Measurements from ENCODE around the gene RBM38. TPM values are rescaled to one million over a fixed set of nuclear protein-coding genes. Genes with fewer than 3 reads are reported as not detected.
"Not testable (repeated sequence)": the region's sequence is repeated elsewhere in the genome, so short reads cannot be mapped to it uniquely, and the experiment has no call there.

The RBM38 gene
- total RNA-seq, 1 donor from 2014 or later: 26.6 TPM

- H3K36me3 Mint-ChIP-seq: no peaks in the 10 kb centered on the region
- H3K9ac ChIP-seq: no peak overlapping the region
- no peaks in the 10 kb centered on the region for H3K27me3 ChIP-seq
- H3K4me1 ChIP-seq: peaks cover 2% of the 10 kb centered on the region
- no peaks in the 10 kb centered on the region for H3K9me3 Mint-ChIP-seq
- H3K27ac ChIP-seq: no peak overlapping the region
- H3K9me3 ChIP-seq (ENCODE audit: low read depth): no peaks in the 10 kb centered on the region
- no peak for DNase-seq (ENCODE audit: low spot score)
- H3K4me3 Mint-ChIP-seq: no peak overlapping the region
- no peak for TF ChIP-seq EZH2phosphoT487 (IDR thresholded peaks at IDR 0.05)
- no peak for TF ChIP-seq EZH2 (IDR thresholded peaks at IDR 0.05)
- TF ChIP-seq CTCF (IDR thresholded peaks at IDR 0.05): no peak
- no peaks in the 10 kb centered on the region for H3K36me3 ChIP-seq
- peaks cover 4% of the 10 kb centered on the region for H3F3A ChIP-seq (ENCODE audit: low read depth)
- peaks cover 11% of the 10 kb centered on the region for H3K27me3 Mint-ChIP-seq (ENCODE audit: insufficient read depth, low read depth)
- H3K27ac Mint-ChIP-seq: peak overlapping the region; percentile 20
- H3K4me2 ChIP-seq: no peak overlapping the region
- peaks cover 3% of the 10 kb centered on the region for H3K4me1 Mint-ChIP-seq
- no peaks in the 10 kb centered on the region for H4K20me1 ChIP-seq (ENCODE audit: low read depth)
- H3K4me3 ChIP-seq: no peak overlapping the region
- no peak overlapping the region for H2AFZ ChIP-seq (replicated peaks)
- H3K79me2 ChIP-seq (ENCODE audit: low read depth): no peaks in the 10 kb centered on the region
These were observed 26.0 kb downstream of the RBM38 start for GRCh38 chr20:57417051-57417689.

DNA sequence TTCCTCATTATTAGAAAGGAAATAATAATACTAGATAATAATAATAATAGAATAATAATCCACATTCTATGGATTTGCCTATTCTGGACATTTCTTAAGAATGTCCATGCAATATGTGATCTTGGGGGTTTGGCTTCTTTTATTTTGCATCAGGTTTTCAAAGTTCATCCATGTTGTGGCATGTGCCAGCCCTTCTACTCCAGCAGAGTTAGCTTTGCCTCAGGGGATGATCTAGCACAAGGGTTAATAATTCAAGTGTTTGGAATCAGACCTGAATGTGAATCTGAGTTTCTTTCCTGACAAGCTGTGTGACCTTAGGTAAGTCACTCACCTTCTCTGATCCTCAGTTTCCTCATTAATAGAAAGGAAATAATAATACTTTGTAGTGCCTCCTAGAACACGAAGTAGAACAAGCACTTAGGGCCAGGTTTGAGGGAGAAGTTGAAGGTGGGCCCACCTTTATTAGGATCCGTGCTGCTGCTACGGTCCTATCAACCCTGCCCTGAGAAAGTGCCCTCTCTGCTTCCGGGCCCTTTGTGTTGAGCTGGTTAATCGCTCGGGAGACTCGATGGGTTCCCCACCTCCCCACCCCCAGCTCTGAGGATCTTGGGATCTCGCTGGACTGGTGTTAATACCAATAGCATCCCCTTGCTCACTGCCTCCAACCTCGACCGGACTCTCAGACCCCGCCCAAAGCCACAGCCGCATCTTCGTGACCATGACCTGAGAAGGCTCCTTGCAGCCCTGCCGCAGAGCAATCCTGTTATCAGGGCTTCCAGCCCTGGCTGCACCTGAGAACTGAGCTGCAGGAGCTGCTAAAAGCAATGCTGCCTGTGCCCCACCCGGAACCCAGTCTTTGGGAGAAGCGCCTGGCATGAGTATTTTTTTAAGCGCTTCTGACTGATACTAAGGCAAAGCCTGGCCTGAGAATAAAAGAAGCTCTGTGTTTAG lies 26.9 kb downstream of the RBM38 start:
- no peak for DNase-seq (ENCODE audit: low spot score)
- Mint-ChIP-seq H3K27me3 (ENCODE audit: insufficient read depth, low read depth) (peaks cover 11% of the 10 kb centered on the region), H3K27ac (no peak overlapping the region), H3K9me3 (no peaks in the 10 kb centered on the region), H3K4me3 (peak overlapping the region; percentile 26), H3K4me1 (peaks cover 3% of the 10 kb centered on the region), H3K36me3 (no peaks in the 10 kb centered on the region)
- TF ChIP-seq EZH2phosphoT487 (IDR thresholded peaks at IDR 0.05) (no peak), CTCF (IDR thresholded peaks at IDR 0.05) (no peak), EZH2 (IDR thresholded peaks at IDR 0.05) (no peak)
- Histone ChIP-seq H3K9ac (no peak overlapping the region), H3K4me2 (no peak overlapping the region), H3K27me3 (no peaks in the 10 kb centered on the region), H3K9me3 (ENCODE audit: low read depth) (no peaks in the 10 kb centered on the region), H3K36me3 (no peaks in the 10 kb centered on the region), H3K4me3 (no peak overlapping the region), H3K27ac (no peak overlapping the region), H3K79me2 (ENCODE audit: low read depth) (no peaks in the 10 kb centered on the region), H3F3A (ENCODE audit: low read depth) (peaks cover 4% of the 10 kb centered on the region), H2AFZ (replicated peaks) (no peak overlapping the region), H3K4me1 (peaks cover 2% of the 10 kb centered on the region), H4K20me1 (ENCODE audit: low read depth) (no peaks in the 10 kb centered on the region)

- H2AFZ ChIP-seq (replicated peaks); H3K9me3 Mint-ChIP-seq; H3K36me3 Mint-ChIP-seq; H3K9ac ChIP-seq; H3K4me1 ChIP-seq; H3K4me3 Mint-ChIP-seq; H3K9me3 ChIP-seq (ENCODE audit: low read depth); H3K27ac Mint-ChIP-seq; H3K79me2 ChIP-seq (ENCODE audit: low read depth); H3F3A ChIP-seq (ENCODE audit: low read depth); H3K4me2 ChIP-seq; H3K27me3 ChIP-seq; H3K36me3 ChIP-seq; H3K4me3 ChIP-seq; H3K4me1 Mint-ChIP-seq; H3K27ac ChIP-seq; H4K20me1 ChIP-seq (ENCODE audit: low read depth); DNase-seq (ENCODE audit: low spot score): not testable (repeated sequence)
- peaks cover 11% of the 10 kb centered on the region for H3K27me3 Mint-ChIP-seq (ENCODE audit: insufficient read depth, low read depth)
These were observed 28.3 kb downstream of the RBM38 start for GRCh38 chr20:57419479-57419878.

Data from neural progenitor cell (in vitro differentiated cells).